ENCODE results near the gene GLUD2. TPM values are rescaled to one million over a fixed set of nuclear protein-coding genes. Genes with fewer than 3 reads are reported as not detected.

GLUD2 gene
- total and polyA plus RNA-seq, 9 of the 15 experiments (the other 6 are each of a cell fraction or from before 2014, with no cell fraction given) = 1.5 to 9.6 (median 7.1) TPM

GRCh38 chrX:120999413-120999812 lies 48.0 kb upstream of the GLUD2 start (continued):
- TF ChIP-seq ZBTB40 (IDR thresholded peaks at IDR 0.05) = no peak
- TF ChIP-seq ZBTB40 (CRISPR knock-in tag; IDR thresholded peaks at IDR 0.05) = no peak
- TF ChIP-seq E2F8 (IDR thresholded peaks at IDR 0.05; ENCODE audit: low read depth, partially characterized antibody) = no peak
- TF ChIP-seq MYBL2 (IDR thresholded peaks at IDR 0.05; ENCODE audit: low read depth) = no peak
- no peak for TF ChIP-seq MYBL2 (CRISPR knock-in tag; IDR thresholded peaks at IDR 0.05; ENCODE audit: borderline replicate concordance)
- no peak for TF ChIP-seq ATF2 (CRISPR knock-in tag; IDR thresholded peaks at IDR 0.05)
- TF ChIP-seq ELF1 (tag; IDR thresholded peaks at IDR 0.05) = no peak
- no peak for TF ChIP-seq ILK (tag; IDR thresholded peaks at IDR 0.05; ENCODE audit: borderline replicate concordance, low read depth)
- no peak for TF ChIP-seq KAT7 (CRISPR knock-in tag; IDR thresholded peaks at IDR 0.05; ENCODE audit: borderline replicate concordance)
- no peak for TF ChIP-seq ZNF830 (CRISPR knock-in tag; IDR thresholded peaks at IDR 0.05)
- TF ChIP-seq KDM1A (IDR thresholded peaks at IDR 0.05) = no peak
- TF ChIP-seq GATAD2A (IDR thresholded peaks at IDR 0.05) = no peak

Measured in K562 (cell line).